ENCODE measurements around the gene DNAL4. TPM values are rescaled to one million over a fixed set of nuclear protein-coding genes. Genes with fewer than 3 reads are reported as not detected.

Gene DNAL4
- total RNA-seq, 4 donors from 2014 or later = 9.3 to 15.2 (median 12.8) TPM

- Histone ChIP-seq H3K4me1 (peaks cover 30 to 48% (median 46%) of the 10 kb centered on the region in 4 donors), H3K4me3 (no peak overlapping the region), H3K36me3 (peaks cover 59 to 83% (median 79%) of the 10 kb centered on the region in 4 donors), H3K27ac (replicated peaks in 1 of 4) (peak overlapping the region; percentile 74 to 86 (median 80)), H3K9me3 (no peaks in the 10 kb centered on the region), H3K27me3 (no peaks in the 10 kb centered on the region)
- intact Hi-C loops (cut with DNase I) = no loop called here
- no peak for DNase-seq (ENCODE audit: extremely low spot score)
- TF ChIP-seq POLR2AphosphoS5 (IDR thresholded peaks at IDR 0.05) (no peak), POLR2A (IDR thresholded peaks at IDR 0.05; ENCODE audit: low read depth) (no peak), EP300 (IDR thresholded peaks at IDR 0.05) (no peak)
- TF ChIP-seq, protein P1, sequence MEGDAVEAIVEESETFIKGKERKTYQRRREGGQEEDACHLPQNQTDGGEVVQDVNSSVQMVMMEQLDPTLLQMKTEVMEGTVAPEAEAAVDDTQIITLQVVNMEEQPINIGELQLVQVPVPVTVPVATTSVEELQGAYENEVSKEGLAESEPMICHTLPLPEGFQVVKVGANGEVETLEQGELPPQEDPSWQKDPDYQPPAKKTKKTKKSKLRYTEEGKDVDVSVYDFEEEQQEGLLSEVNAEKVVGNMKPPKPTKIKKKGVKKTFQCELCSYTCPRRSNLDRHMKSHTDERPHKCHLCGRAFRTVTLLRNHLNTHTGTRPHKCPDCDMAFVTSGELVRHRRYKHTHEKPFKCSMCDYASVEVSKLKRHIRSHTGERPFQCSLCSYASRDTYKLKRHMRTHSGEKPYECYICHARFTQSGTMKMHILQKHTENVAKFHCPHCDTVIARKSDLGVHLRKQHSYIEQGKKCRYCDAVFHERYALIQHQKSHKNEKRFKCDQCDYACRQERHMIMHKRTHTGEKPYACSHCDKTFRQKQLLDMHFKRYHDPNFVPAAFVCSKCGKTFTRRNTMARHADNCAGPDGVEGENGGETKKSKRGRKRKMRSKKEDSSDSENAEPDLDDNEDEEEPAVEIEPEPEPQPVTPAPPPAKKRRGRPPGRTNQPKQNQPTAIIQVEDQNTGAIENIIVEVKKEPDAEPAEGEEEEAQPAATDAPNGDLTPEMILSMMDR (IDR thresholded peaks at IDR 0.05) = no peak
- WGBS = 88% methylated on average over 11 of the region's 13 CpGs
Observed at GRCh38 chr22:38734421-38735100, 59.4 kb downstream of the DNAL4 start.

DNA sequence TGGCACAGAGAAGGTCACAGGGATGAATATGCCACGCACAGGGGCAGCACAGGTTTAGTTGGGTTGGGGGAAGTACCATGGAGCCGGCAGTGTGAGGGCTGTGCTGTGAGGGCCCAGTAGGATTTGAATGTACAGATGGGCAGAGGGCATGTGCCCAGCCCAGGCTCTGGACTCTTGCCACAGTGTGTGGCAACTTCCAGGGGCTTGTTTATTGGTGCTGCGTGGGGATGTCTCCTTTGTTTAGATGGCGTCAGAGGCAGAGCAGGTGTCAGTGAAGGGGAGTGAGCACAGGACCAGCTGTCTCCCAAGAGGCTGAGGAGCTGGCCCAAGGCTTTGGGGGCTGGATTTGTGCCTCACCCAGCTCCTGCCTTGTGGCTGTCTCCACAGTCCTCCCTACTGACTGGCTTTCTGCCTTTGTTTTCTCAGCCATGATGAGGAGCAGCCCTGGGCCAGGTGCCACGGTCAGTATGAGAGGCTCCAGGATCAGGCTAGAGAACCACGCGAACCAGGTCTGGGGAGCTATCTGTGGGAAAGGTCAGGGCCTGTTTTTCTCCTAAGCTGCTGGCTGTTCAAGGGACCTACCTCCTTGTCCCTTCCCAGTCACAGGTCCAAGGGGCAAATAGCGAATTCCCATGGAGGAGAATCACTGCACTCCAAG, 60.1 kb downstream of the DNAL4 start:
- WGBS = 33% methylated on average over 3 of the region's 8 CpGs
- Histone ChIP-seq H3K27ac (replicated peaks in 1 of 4) (peak overlapping the region; percentile 74 to 86 (median 80)), H3K4me1 (peaks cover 30 to 51% (median 48%) of the 10 kb centered on the region in 4 donors), H3K36me3 (peaks cover 59 to 83% (median 79%) of the 10 kb centered on the region in 4 donors), H3K9me3 (no peaks in the 10 kb centered on the region), H3K4me3 (no peak overlapping the region), H3K27me3 (no peaks in the 10 kb centered on the region)
- intact Hi-C loops (cut with DNase I) = no loop called here
- peak; percentile 67 for TF ChIP-seq EP300 (IDR thresholded peaks at IDR 0.05)
- TF ChIP-seq POLR2A (IDR thresholded peaks at IDR 0.05; ENCODE audit: low read depth) = no peak
- peak; percentile 77 to 82 for TF ChIP-seq POLR2AphosphoS5 (IDR thresholded peaks at IDR 0.05)
- peak; percentile 95 for DNase-seq (ENCODE audit: extremely low spot score)

DNA sequence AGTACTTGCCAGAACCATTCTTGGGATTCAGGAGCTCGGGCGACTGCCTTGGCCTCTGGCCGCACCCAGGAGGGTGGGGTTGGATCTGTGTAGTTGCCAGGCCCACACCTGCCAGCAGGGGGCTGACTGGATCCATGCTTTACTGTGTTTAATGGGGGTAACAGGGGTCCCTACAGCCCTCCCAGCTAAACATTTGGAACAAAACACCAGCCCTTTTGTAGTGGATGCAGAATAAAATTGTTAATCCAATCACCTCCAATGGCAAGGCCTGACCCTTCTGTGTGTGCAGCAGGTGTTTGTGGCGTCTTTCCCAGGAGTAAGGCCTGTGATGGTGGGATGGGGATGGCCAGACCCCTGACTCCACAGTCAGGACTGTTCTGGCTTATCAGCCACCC, 60.6 kb downstream of the DNAL4 start:
- Histone ChIP-seq H3K9me3 (no peaks in the 10 kb centered on the region), H3K27ac (replicated peaks in 1 of 4) (peak overlapping the region; percentile 74 to 86 (median 80)), H3K36me3 (peaks cover 59 to 83% (median 79%) of the 10 kb centered on the region in 4 donors), H3K4me1 (peaks cover 30 to 56% (median 50%) of the 10 kb centered on the region in 4 donors), H3K4me3 (no peak overlapping the region), H3K27me3 (no peaks in the 10 kb centered on the region)
- no peak for TF ChIP-seq POLR2AphosphoS5 (IDR thresholded peaks at IDR 0.05)
- TF ChIP-seq POLR2A (IDR thresholded peaks at IDR 0.05; ENCODE audit: low read depth) = no peak
- no peak for TF ChIP-seq EP300 (IDR thresholded peaks at IDR 0.05)
- TF ChIP-seq, protein P1 (IDR thresholded peaks at IDR 0.05) = peak; percentile 61 to 75 (median 63)
- intact Hi-C loops (cut with DNase I) = no loop called here
- 25% methylated on average over 4 of the region's 4 CpGs for WGBS
- no peak for DNase-seq (ENCODE audit: extremely low spot score)

GRCh38 chr22:38732251-38732815, 61.6 kb downstream of the DNAL4 start:
- WGBS = 74% methylated on average over 8 of the region's 13 CpGs
- no peaks in the 10 kb centered on the region for H3K9me3 ChIP-seq
- H3K27ac ChIP-seq (replicated peaks in 1 of 4) = peak overlapping the region; percentile 74 to 86 (median 80)
- H3K36me3 ChIP-seq = peaks cover 59 to 83% (median 79%) of the 10 kb centered on the region in 4 donors
- DNase-seq (ENCODE audit: extremely low spot score) = no peak
- no peaks in the 10 kb centered on the region for H3K27me3 ChIP-seq
- H3K4me3 ChIP-seq = no peak overlapping the region
- intact Hi-C loops (cut with DNase I) = no loop called here
- TF ChIP-seq POLR2AphosphoS5 (IDR thresholded peaks at IDR 0.05) = peak in 1 of 2 donors; percentile 54
- TF ChIP-seq, protein P1 (IDR thresholded peaks at IDR 0.05) = no peak
- H3K4me1 ChIP-seq = peaks cover 30 to 58% (median 50%) of the 10 kb centered on the region in 4 donors

DNA sequence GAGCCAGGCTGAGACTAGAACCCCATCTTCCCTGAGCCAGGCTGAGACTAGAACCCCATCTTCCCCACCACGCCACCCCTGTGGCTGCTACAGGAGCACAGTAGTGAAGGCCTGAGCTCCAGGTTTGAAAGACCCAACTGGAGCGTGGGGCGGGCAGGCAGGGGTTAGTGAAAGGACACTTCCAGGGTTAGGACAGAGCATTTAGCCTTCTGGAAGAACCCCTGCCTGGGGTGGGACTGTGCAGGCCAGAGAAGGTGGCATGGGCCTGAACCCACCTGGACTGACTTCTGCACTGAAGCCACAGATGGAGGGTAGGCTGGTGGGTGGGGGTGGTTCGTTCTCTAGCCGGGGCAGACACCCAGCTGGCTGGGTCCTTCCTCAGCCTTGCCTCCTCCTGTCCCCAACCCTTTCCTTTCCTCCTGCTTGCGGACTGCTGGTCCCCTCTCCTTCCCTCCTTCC, 62.2 kb downstream of the DNAL4 start:
- peaks cover 30 to 58% (median 50%) of the 10 kb centered on the region in 4 donors for H3K4me1 ChIP-seq
- H3K4me3 ChIP-seq = no peak overlapping the region
- TF ChIP-seq, protein P1 (IDR thresholded peaks at IDR 0.05) = no peak
- TF ChIP-seq POLR2A (IDR thresholded peaks at IDR 0.05; ENCODE audit: low read depth) (no peak), EP300 (IDR thresholded peaks at IDR 0.05) (no peak), POLR2AphosphoS5 (IDR thresholded peaks at IDR 0.05) (no peak)
- no peaks in the 10 kb centered on the region for H3K9me3 ChIP-seq
- H3K36me3 ChIP-seq = peaks cover 59 to 83% (median 79%) of the 10 kb centered on the region in 4 donors
- no peaks in the 10 kb centered on the region for H3K27me3 ChIP-seq
- WGBS = 82% methylated on average over 6 of the region's 6 CpGs
- peak overlapping the region; percentile 74 to 86 (median 80) for H3K27ac ChIP-seq (replicated peaks in 1 of 4)
- intact Hi-C loops (cut with DNase I) = no loop called here
- no peak for DNase-seq (ENCODE audit: extremely low spot score)

All from esophagus muscularis mucosa (tissue), 4 donors.